ENCODE data around the gene NIT1.
A peak's percentile ranks its signal among the peaks of the same experiment; 100 is the strongest.

The NIT1 gene

GRCh38 chr1:161157867-161158266 is 40.0 kb downstream of the NIT1 start:
- DNase-seq (ENCODE audit: low read depth in 2 of 2), result no peak

GRCh38 chr1:161158316-161159010 is 40.6 kb downstream of the NIT1 start:
- no peak for DNase-seq (ENCODE audit: low read depth in 2 of 2)

GRCh38 chr1:161159087-161159912 is 41.4 kb downstream of the NIT1 start, which contains the start of gene USP21:
Gene USP21 (plus strand): TSS chr1:161159500. CDS start chr1:161160641, 1,141 bp downstream.
- peak; percentile 70 to 74 for DNase-seq (ENCODE audit: low read depth in 2 of 2)

- no peak for DNase-seq (ENCODE audit: low read depth in 2 of 2)
Measured at GRCh38 chr1:161159913-161160243, 42.0 kb downstream of the NIT1 start.

- DNase-seq (ENCODE audit: low read depth in 2 of 2), result no peak
Measured at GRCh38 chr1:161160671-161161145, 42.8 kb downstream of the NIT1 start.

GRCh38 chr1:161161652-161162051 is 43.7 kb downstream of the NIT1 start:
- no peak for DNase-seq (ENCODE audit: low read depth in 2 of 2)

- DNase-seq (ENCODE audit: low read depth in 2 of 2), result no peak
Measured at GRCh38 chr1:161162052-161162451, 44.1 kb downstream of the NIT1 start.

- DNase-seq (ENCODE audit: low read depth in 2 of 2), result no peak
Measured at GRCh38 chr1:161162806-161163205, 44.9 kb downstream of the NIT1 start.

GRCh38 chr1:161163793-161164192 is 45.9 kb downstream of the NIT1 start:
- DNase-seq (ENCODE audit: low read depth in 2 of 2), result no peak

- no peak for DNase-seq (ENCODE audit: low read depth in 2 of 2)
Measured at GRCh38 chr1:161164901-161165610, 47.2 kb downstream of the NIT1 start.

- peak; percentile 91 to 93 for DNase-seq (ENCODE audit: low read depth in 2 of 2)
Measured at GRCh38 chr1:161165742-161166668, 48.1 kb downstream of the NIT1 start, which contains the start of gene PPOX. Gene PPOX (plus strand): TSS chr1:161166426. CDS start chr1:161166848, 422 bp downstream.

GRCh38 chr1:161166669-161167548 is 49.0 kb downstream of the NIT1 start:
- DNase-seq (ENCODE audit: low read depth in 2 of 2), result no peak

- no peak for DNase-seq (ENCODE audit: low read depth in 2 of 2)
Measured at GRCh38 chr1:161168906-161169305, 51.0 kb downstream of the NIT1 start.
